Gastrocnemius medialis (tissue), 4 donors: ENCODE results near the gene NNT. TPM values are rescaled to one million over a fixed set of nuclear protein-coding genes. Genes with fewer than 3 reads are reported as not detected.
"Not testable (repeated sequence)": the region's sequence is repeated elsewhere in the genome, so short reads cannot be mapped to it uniquely, and the experiment has no call there.

Experiments used
- ATAC-seq, 2 donors: fragments of 150-250 bp; one replicate each; pipeline ENCODE4 v1.9.1; 2016
- DNase-seq, 2 donors: peaks; one replicate each; pipeline ENCODE4 v3.0.0-alpha.2; 2019
- H3K27ac ChIP-seq, 4 donors: fragments of 200-600 bp; sonication (generic); 1 replicate in 1 of 4; 2 replicates in 3 of 4; pipeline ENCODE4 v1.5.1; 2016 to 2018; ENCODE audit warnings: mild to moderate bottlenecking in 2 of 4, moderate library complexity in 1 of 4
- H3K27me3 ChIP-seq, 3 donors: fragments of 200-600 bp; sonication (generic) in 2 of 3; 1 replicate in 1 of 3; 2 replicates in 2 of 3; pipeline versions ENCODE4 v1.5.1 to v1.6.0; 2016 to 2019; ENCODE audit warnings: mild to moderate bottlenecking in 1 of 3, moderate library complexity in 1 of 3
- H3K36me3 ChIP-seq, 2 donors: fragments of 200-600 bp; sonication (generic) in 1 of 2; one replicate each; pipeline ENCODE4 v1.5.1; 2017 to 2018
- H3K4me1 ChIP-seq, 2 donors: fragments of 200-600 bp; sonication (generic) in 1 of 2; one replicate each; pipeline ENCODE4 v1.5.1; 2016 to 2017; ENCODE audit warnings: mild to moderate bottlenecking in 2 of 2
- H3K4me3 ChIP-seq, 4 donors: fragments of 200-600 bp; sonication (generic) in 3 of 4; 1 replicate in 1 of 4; 2 replicates in 3 of 4; pipeline ENCODE4 v1.5.1; 2016 to 2019; ENCODE audit warnings: mild to moderate bottlenecking in 2 of 4
- H3K9me3 ChIP-seq, 3 donors: fragments of 200-600 bp; sonication (generic) in 2 of 3; 1 replicate in 1 of 3; 2 replicates in 2 of 3; pipeline ENCODE4 v1.5.1; 2016 to 2019
- POLR2A ChIP-seq, 2 donors: fragments of 450-650 bp; IDR thresholded peaks; one replicate each; pipeline ENCODE4 v1.6.1; 2017; ENCODE audit warnings: antibody characterized with exemption in 2 of 2, mild to moderate bottlenecking in 2 of 2, moderate library complexity in 2 of 2
- in situ Hi-C, 4 donors: fragments of 200-750 bp; cut with MboI; loops; one replicate each; pipeline versions ENCODE4 v1.15.0 to v1.8.0; 2017; ENCODE audit warnings: low sequenced_read_pairs in 4 of 4
- intact Hi-C: fragments of 100-400 bp; cut with DNase I; formaldehyde crosslinking; loops from one replicate; pipeline ENCODE4 v1.15.1; 2023; ENCODE audit warnings: low total_unique reads
- total RNA-seq, 4 donors: library from RNA; depleted of rRNA; stranded (reverse); fragments of >200 nt; gene quantifications; one replicate each; pipeline versions ENCODE4 v1.1.0 to v1.2.3, GENCODE V29; 2016
- TF ChIP-seq, protein P1 (sequence below), 5 experiments: fragments of 450-650 bp in 3 of 5; fragments of 200-600 bp in 2 of 5; sonication (generic) in 2 of 5; IDR thresholded peaks in 4 of 5; conservative IDR thresholded peaks in 1 of 5; 1 replicate in 4 of 5; 2 replicates in 1 of 5; pipeline ENCODE4 v1.5.1; 2016 to 2019; ENCODE audit warnings: antibody characterized with exemption in 5 of 5, mild to moderate bottlenecking in 3 of 5, moderate library complexity in 3 of 5

Gene NNT
- total RNA-seq, 4 donors from 2014 or later, result 90.3 to 149 (median 127) TPM

DNA sequence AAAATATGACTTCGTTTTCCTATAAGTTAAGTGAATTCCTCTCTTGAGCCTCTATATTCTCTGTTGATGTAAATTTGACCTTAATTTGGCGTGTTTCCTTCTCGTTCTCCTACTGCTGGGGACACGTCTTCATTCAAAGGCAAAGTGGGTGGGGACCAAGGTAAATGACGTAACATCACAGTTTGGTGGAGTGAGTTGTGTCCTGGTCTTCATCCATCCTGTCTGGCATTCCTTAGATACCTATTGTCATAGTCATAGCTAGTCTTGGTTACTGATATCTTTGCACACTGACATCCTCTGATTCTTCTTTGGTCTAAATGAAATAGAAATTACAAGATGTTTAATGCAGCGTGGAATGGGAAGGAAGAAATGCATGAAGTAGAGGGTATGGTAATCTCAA lies 108.5 kb downstream of the NNT start:
- in situ Hi-C loops, result no loop called here
- Histone ChIP-seq H3K27ac (no peak overlapping the region), H3K9me3 (no peaks in the 10 kb centered on the region), H3K36me3 (no peaks in the 10 kb centered on the region), H3K27me3 (no peaks in the 10 kb centered on the region), H3K4me3 (no peak overlapping the region), H3K4me1 (no peaks in the 10 kb centered on the region)
- TF ChIP-seq POLR2A (IDR thresholded peaks at IDR 0.05), result no peak
- TF ChIP-seq, protein P1, sequence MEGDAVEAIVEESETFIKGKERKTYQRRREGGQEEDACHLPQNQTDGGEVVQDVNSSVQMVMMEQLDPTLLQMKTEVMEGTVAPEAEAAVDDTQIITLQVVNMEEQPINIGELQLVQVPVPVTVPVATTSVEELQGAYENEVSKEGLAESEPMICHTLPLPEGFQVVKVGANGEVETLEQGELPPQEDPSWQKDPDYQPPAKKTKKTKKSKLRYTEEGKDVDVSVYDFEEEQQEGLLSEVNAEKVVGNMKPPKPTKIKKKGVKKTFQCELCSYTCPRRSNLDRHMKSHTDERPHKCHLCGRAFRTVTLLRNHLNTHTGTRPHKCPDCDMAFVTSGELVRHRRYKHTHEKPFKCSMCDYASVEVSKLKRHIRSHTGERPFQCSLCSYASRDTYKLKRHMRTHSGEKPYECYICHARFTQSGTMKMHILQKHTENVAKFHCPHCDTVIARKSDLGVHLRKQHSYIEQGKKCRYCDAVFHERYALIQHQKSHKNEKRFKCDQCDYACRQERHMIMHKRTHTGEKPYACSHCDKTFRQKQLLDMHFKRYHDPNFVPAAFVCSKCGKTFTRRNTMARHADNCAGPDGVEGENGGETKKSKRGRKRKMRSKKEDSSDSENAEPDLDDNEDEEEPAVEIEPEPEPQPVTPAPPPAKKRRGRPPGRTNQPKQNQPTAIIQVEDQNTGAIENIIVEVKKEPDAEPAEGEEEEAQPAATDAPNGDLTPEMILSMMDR (IDR thresholded peaks at IDR 0.05 in 4 of 5, conservative IDR thresholded peaks at IDR 0.05 in 1 of 5), result no peak
- no peak for DNase-seq
- no peak for ATAC-seq
- intact Hi-C loops, result no loop called here

DNA sequence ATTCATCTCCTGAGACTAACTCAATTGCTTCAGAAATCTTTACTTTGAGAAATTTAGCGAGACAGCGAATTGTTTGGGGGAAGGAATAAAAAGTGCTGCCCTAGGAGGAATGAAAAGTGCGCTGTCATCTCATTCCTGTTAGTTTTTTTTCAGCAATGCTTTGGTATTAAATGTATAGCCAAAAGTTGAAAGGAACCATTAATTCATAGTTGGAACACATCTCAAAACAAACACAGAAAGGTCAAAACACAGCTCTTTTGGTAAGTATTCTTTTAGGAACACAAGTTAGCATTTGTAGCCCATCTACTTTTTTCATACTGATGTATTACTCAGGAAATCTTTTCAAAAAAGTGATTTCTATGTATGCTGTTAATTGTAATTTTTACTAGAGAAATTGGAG lies 109.1 kb downstream of the NNT start:
- H3K36me3 ChIP-seq, result no peaks in the 10 kb centered on the region
- DNase-seq (no peak), ATAC-seq (no peak)
- H3K9me3 ChIP-seq, result no peaks in the 10 kb centered on the region
- no peaks in the 10 kb centered on the region for H3K4me1 ChIP-seq
- H3K27ac ChIP-seq, result no peak overlapping the region
- intact Hi-C loops (no loop called here), in situ Hi-C loops (no loop called here)
- TF ChIP-seq POLR2A (IDR thresholded peaks at IDR 0.05), result no peak
- TF ChIP-seq, protein P1 (IDR thresholded peaks at IDR 0.05 in 4 of 5, conservative IDR thresholded peaks at IDR 0.05 in 1 of 5), result no peak
- H3K27me3 ChIP-seq, result no peaks in the 10 kb centered on the region
- H3K4me3 ChIP-seq, result no peak overlapping the region

DNA sequence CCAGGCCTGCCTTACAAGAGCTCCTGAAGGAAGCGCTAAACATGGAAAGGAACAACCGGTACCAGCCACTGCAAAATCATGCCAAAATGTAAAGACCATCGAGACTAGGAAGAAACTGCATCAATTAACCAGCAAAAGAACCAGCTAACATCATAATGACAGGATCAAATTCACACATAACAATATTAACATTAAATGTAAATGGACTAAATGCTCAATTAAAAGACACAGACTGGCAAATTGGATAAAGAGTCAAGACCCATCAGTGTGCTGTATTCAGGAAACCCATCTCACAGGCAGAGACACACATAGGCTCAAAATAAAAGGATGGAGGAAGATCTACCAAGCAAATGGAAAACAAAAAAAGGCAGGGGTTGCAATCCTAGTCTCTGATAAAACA lies 116.8 kb downstream of the NNT start:
- ATAC-seq, H3K4me3 ChIP-seq, intact Hi-C loops: not testable (repeated sequence)

DNA sequence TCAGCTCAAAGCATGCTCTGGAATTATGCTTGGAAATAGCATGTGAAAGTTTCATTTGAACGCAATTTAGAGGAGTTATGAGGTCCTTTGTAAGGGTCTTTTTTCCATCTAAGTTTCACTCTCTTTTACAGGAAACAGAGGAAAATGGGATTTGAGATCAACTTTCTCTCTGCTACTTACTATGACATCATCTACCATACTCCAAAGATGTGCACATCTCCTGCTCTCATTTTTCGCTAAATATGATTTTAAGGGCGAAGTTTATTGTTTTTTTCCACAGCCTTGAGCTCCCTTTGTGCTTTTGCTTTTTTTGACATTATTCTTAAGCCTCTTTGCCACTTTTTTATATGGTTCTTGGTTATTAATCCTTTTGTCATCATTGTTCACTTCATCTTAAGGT lies 125.6 kb downstream of the NNT start:
- DNase-seq, result no peak
- Histone ChIP-seq H3K4me3 (no peak overlapping the region), H3K9me3 (no peaks in the 10 kb centered on the region), H3K36me3 (no peaks in the 10 kb centered on the region), H3K27me3 (no peaks in the 10 kb centered on the region), H3K27ac (no peak overlapping the region), H3K4me1 (no peaks in the 10 kb centered on the region)
- no peak for ATAC-seq
- no peak for TF ChIP-seq POLR2A (IDR thresholded peaks at IDR 0.05)
- TF ChIP-seq, protein P1 (IDR thresholded peaks at IDR 0.05 in 4 of 5, conservative IDR thresholded peaks at IDR 0.05 in 1 of 5), result no peak
- intact Hi-C loops, result no loop called here
- in situ Hi-C loops, result loop anchor here in 1 of 4 donors (25.0 kb wide), 1 partner anchor 1059 kb away; no protein-coding TSS in a partner anchor

More for the DNA sequence above, 116.8 kb downstream of the NNT start:
- H3K4me1 ChIP-seq, in situ Hi-C loops, DNase-seq, H3K27ac ChIP-seq, H3K36me3 ChIP-seq, H3K9me3 ChIP-seq, H3K27me3 ChIP-seq: not testable (repeated sequence)

DNA sequence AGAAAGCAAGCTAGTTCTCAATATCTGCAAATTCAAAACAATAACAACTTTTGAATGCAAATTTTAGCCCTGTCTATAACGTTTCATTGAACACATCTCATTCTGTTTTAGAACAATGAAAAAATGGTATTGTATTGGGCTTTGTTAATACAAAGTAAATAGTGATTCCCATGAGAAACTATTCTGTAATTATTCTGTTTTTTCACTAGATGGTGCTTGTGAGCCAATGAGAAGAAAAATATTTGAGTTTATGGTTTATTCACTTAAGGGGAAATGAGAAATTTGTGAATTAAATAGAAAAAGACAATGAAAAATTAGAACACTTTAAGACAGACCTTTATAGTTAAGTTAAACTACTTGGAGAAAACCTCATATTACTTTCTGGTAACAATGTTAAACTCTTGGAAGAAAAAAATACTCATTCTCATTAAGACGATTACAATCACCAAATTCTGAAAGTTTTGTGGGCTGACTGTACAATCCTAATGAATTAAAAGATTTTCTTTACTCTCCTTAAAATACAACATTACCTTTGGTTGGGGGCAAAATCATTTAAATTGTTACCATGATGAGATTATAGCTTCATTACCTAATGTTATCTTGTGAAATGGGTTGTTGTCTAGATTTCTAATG lies 127.0 kb downstream of the NNT start:
- in situ Hi-C loops (loop anchor here in 1 of 4 donors (25.0 kb wide), 1 partner anchor 1057 kb away; no protein-coding TSS in a partner anchor), intact Hi-C loops (loop anchor here (10.0 kb wide), 1 partner anchor 1045 kb away; no protein-coding TSS in a partner anchor)
- Histone ChIP-seq H3K27me3 (no peaks in the 10 kb centered on the region), H3K27ac (no peak overlapping the region), H3K4me1 (no peaks in the 10 kb centered on the region), H3K4me3 (no peak overlapping the region), H3K9me3 (no peaks in the 10 kb centered on the region), H3K36me3 (no peaks in the 10 kb centered on the region)
- no peak for DNase-seq
- no peak for TF ChIP-seq POLR2A (IDR thresholded peaks at IDR 0.05)
- TF ChIP-seq, protein P1 (IDR thresholded peaks at IDR 0.05 in 4 of 5, conservative IDR thresholded peaks at IDR 0.05 in 1 of 5), result peak in 3 of 5 experiments; percentile 26 to 49 (median 43)
- no peak for ATAC-seq
